GM19035 (cell line): ENCODE measurements around the gene HIPK4.
"Not testable (repeated sequence)": the region's sequence is repeated elsewhere in the genome, so short reads cannot be mapped to it uniquely, and the experiment has no call there.

Experiments used
- ATAC-seq: cut with Tn5 transposase; IDR thresholded peaks from one replicate; pipeline ENCODE4 v1.9.1; 2021; ENCODE audit not compliant: unreplicated experiment

Gene HIPK4

GRCh38 chr19:40341601-40342482 is 48.1 kb downstream of the HIPK4 start:
- no peak for ATAC-seq

- ATAC-seq, result no peak
These were observed 50.8 kb downstream of the HIPK4 start for GRCh38 chr19:40339018-40339728.

DNA sequence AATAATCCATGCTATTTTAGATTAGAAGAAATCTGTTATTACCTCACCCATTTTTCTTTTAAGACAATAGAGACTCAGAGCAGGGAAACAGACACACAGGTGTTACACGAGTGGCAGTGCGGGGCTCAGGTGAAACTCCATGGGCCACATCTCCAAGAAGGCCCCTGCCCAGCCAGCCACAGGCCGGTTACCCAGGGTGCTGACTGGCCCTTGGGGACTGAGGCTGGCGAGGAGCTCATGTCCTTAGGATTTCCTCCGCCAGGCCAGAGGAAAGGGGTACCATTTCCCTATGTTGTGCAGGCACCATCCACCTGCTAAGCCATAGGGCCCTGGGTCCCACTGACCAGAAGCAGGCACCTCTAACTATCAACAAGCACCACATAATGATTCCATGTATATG is 52.4 kb downstream of the HIPK4 start:
- no peak for ATAC-seq

GRCh38 chr19:40337107-40337506 is 52.9 kb downstream of the HIPK4 start:
- no peak for ATAC-seq

DNA sequence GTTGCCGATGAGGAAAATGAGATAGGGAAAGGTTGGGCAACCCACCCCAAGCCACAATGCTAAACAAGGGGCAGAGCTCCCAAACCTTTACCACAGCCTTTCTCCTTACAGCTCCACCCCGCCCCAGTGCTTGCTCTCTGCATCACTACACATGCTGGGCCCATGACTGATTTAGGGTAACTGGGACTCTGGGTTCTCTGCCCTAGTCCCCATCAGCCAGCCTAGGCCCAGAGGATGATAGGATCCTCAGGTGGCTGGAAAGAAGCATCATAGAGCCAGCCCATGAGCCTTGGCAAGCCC is 53.4 kb downstream of the HIPK4 start:
- ATAC-seq, result no peak

GRCh38 chr19:40335855-40336600 is 54.0 kb downstream of the HIPK4 start:
- ATAC-seq, result no peak

DNA sequence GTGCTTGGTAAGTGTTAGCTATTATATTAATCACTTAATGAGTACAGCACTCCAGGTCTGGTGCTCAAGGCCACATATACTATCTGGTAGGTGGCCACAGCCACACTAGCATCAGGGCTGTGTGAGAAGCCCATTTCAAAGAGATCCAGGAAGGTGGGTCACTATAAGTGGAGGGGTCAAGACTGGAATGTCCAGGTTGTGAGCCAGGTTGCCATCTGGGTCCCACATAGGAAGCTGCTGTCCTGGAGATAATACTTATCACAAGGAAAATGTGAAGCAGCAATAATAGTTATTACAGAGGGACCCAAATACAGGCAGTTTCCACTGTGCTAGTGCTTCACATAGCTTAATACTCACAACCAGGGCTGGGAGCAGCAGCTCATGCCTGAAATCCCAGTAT is 54.9 kb downstream of the HIPK4 start:
- no peak for ATAC-seq

GRCh38 chr19:40333083-40333482 is 56.9 kb downstream of the HIPK4 start:
- ATAC-seq, result not testable (repeated sequence)

DNA sequence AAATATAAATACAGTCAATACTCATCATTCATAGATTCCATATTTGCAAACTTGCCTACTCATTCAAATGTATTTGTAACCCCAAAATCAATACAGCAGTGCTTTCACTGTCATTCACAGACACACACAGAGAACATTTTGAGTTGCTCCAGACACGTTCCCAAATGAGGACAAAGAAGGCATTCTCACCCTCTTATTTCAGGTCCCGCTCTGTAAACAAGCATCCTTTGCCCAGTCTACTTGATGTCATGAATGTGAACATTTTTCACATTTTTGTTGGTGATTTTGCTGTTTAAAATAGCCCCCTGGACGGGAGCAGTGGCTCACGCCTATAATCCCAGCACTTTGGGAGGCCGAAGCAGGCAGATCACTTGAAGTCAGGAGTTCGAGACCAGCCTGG is 57.3 kb downstream of the HIPK4 start:
- no peak for ATAC-seq

DNA sequence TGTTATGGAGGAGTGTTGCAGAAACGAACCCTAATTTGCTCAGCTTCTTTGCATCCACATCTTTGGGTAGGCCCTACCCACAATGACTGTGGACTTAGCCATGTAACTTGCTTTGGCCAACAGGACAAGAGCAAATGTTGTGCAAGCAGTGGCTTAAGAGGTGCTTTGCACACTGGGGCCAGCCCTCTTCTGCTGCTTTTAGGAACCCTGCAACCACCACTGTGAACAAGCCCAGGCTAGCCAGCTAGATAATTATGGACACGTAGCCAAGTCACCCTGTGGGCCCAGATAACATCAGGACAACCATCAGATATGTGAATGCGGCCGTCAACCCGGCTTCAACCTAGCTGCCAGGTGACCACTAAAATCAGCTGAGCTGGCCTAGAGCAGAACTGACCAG is 58.9 kb downstream of the HIPK4 start:
- no peak for ATAC-seq
